PC-3 (cell line): ENCODE data around the gene MEF2C.

Source experiments
- CTCF ChIP-seq: fragments of 300-600 bp; sonication (generic); conservative IDR thresholded peaks from 2 replicates; pipeline ENCODE4 v1.5.1; 2017; ENCODE audit warnings: antibody characterized with exemption, low read depth, mild to moderate bottlenecking, low read length
- EZH2 ChIP-seq: fragments of 300-600 bp; sonication (generic); IDR thresholded peaks from one replicate; pipeline ENCODE4 v1.6.1; 2017; ENCODE audit warnings: antibody characterized with exemption, mild to moderate bottlenecking, low read length; ENCODE audit not compliant: unreplicated experiment
- EZH2phosphoT487 ChIP-seq: fragments of 300-600 bp; sonication (generic); IDR thresholded peaks from 2 replicates; pipeline ENCODE4 v1.6.1; 2018; ENCODE audit warnings: mild to moderate bottlenecking, antibody characterized with exemption, low read length, borderline replicate concordance

- TF ChIP-seq CTCF, result no peak
- no peak for TF ChIP-seq EZH2
- TF ChIP-seq EZH2phosphoT487, result no peak
Measured at GRCh38 chr5:88823201-88823600, 59.8 kb downstream of the MEF2C start.
